ENCODE data around the gene NRF1.

NRF1 gene

DNA sequence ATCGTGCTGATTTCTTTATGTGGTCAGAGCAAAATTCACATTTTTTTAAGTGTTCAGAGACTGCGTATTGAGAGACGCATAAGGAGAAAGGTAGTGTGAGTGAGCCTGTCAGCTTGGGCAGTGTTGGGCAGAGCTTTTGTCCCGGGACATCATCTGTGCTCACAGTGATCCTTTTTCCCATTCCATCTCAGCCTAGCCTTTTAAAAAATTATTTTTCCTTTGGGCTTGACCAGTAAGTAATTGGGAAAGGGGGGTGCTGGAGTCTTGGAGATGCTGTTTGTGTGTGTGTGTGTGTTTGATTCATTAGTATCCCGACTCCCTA is 1.5 kb downstream of the NRF1 start:
- no peak for TF ChIP-seq Cebpa-rat (IDR thresholded peaks at IDR 0.05)
- H3K9me3 ChIP-seq (replicated peaks in 1 of 11): 0 out of 22 replicates have a peak, but pooled peaks cover 0 to 3% (median 0%) of the 10 kb centered on the region in 11 experiments
- no peaks in the 10 kb centered on the region for H3K27me3 ChIP-seq
- peaks cover 13 to 28% (median 20%) of the 10 kb centered on the region in 11 experiments; a peak in 21 of 22 replicates for H3K36me3 ChIP-seq
- H3K27ac ChIP-seq: peak overlapping the region; percentile 95 to 99 (median 98); a peak in 20 of 22 replicates
- peak overlapping the region; percentile 96 to 99 (median 98) for H3K9ac ChIP-seq
- H3K4me3 ChIP-seq: peak overlapping the region; percentile 76 to 90 (median 83)
- peaks cover 50 to 79% (median 66%) of the 10 kb centered on the region in 10 experiments for H3K4me1 ChIP-seq
- H4K20me1 ChIP-seq: peaks cover 28 to 62% (median 48%) of the 10 kb centered on the region in 11 experiments; a peak in 19 of 22 replicates
- H3K4me2 ChIP-seq: peak overlapping the region; percentile 86 to 98 (median 95)

- H3K4me1 ChIP-seq: peaks cover 47 to 64% (median 58%) of the 10 kb centered on the region in 10 experiments
- no peaks in the 10 kb centered on the region for H3K27me3 ChIP-seq
- TF ChIP-seq Cebpa-rat (IDR thresholded peaks at IDR 0.05): peak in 2 of 11 experiments; percentile 41 to 47; a peak in 1 of 22 replicates
- no peak overlapping the region for H3K4me3 ChIP-seq
- H3K36me3 ChIP-seq: peaks cover 0 to 24% (median 4%) of the 10 kb centered on the region in 11 experiments; a peak in 12 of 22 replicates
- H3K27ac ChIP-seq: peak overlapping the region; percentile 18 to 99 (median 51); a peak in 19 of 22 replicates
- H3K9ac ChIP-seq: peak overlapping the region in 8 of 11 experiments; percentile 6 to 59 (median 27); a peak in 11 of 22 replicates
- H4K20me1 ChIP-seq: peaks cover 28 to 80% (median 63%) of the 10 kb centered on the region in 11 experiments; a peak in 19 of 22 replicates
- no peaks in the 10 kb centered on the region for H3K9me3 ChIP-seq (replicated peaks in 1 of 11)
- peak overlapping the region; percentile 86 to 98 (median 95) for H3K4me2 ChIP-seq
These were observed 3.5 kb downstream of the NRF1 start for GRCh38 chr7:129615018-129615417.

GRCh38 chr7:129616530-129616929 is 5.0 kb downstream of the NRF1 start:
- H3K4me3 ChIP-seq: no peak overlapping the region
- peak overlapping the region in 7 of 11 experiments; percentile 7 to 96 (median 93); a peak in 9 of 22 replicates for H3K4me2 ChIP-seq
- H3K27ac ChIP-seq: peak overlapping the region in 7 of 11 experiments; percentile 6 to 99 (median 58); a peak in 7 of 22 replicates
- peaks cover 0 to 22% (median 12%) of the 10 kb centered on the region in 11 experiments; a peak in 10 of 22 replicates for H3K36me3 ChIP-seq
- no peak for TF ChIP-seq Cebpa-rat (IDR thresholded peaks at IDR 0.05)
- no peak overlapping the region for H3K9ac ChIP-seq
- H3K9me3 ChIP-seq (replicated peaks in 1 of 11): no peaks in the 10 kb centered on the region
- H3K4me1 ChIP-seq: peaks cover 38 to 56% (median 49%) of the 10 kb centered on the region in 10 experiments
- H4K20me1 ChIP-seq: peaks cover 28 to 95% (median 76%) of the 10 kb centered on the region in 11 experiments; a peak in 19 of 22 replicates
- no peaks in the 10 kb centered on the region for H3K27me3 ChIP-seq

DNA sequence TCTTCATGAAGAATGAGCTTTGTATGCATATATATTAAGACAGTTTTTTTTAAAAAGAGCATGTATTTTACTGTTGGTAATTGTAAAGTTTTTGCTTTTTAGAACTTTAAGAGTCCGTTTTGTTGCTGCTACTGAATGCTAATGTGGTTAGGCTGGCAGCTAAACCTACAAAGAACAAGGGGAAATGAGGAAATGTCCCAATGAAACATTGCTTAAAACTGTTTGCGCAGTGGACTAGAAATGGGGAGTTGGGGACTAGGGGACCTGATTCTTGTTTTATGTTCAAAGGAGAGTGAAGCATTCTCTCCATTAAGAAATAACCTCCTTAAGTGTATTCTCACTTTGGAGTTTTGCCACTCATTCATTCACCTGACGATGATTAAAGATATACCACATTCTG is 5.7 kb downstream of the NRF1 start:
- Histone ChIP-seq H4K20me1 (peaks cover 28 to 99% (median 80%) of the 10 kb centered on the region in 11 experiments; a peak in 19 of 22 replicates), H3K4me2 (peak overlapping the region in 9 of 11 experiments; percentile 3 to 96 (median 39); a peak in 14 of 22 replicates), H3K4me1 (peaks cover 38 to 56% (median 49%) of the 10 kb centered on the region in 10 experiments), H3K9ac (no peak overlapping the region), H3K36me3 (peaks cover 0 to 22% (median 12%) of the 10 kb centered on the region in 11 experiments; a peak in 10 of 22 replicates), H3K27me3 (no peaks in the 10 kb centered on the region), H3K4me3 (no peak overlapping the region), H3K9me3 (replicated peaks in 1 of 11) (no peaks in the 10 kb centered on the region), H3K27ac (peak overlapping the region in 2 of 11 experiments; percentile 8 to 99; a peak in 1 of 22 replicates)
- TF ChIP-seq Cebpa-rat (IDR thresholded peaks at IDR 0.05): no peak

GRCh38 chr7:129617652-129618051 is 6.1 kb downstream of the NRF1 start:
- peak overlapping the region in 2 of 11 experiments; percentile 8 to 99; a peak in 1 of 22 replicates for H3K27ac ChIP-seq

DNA sequence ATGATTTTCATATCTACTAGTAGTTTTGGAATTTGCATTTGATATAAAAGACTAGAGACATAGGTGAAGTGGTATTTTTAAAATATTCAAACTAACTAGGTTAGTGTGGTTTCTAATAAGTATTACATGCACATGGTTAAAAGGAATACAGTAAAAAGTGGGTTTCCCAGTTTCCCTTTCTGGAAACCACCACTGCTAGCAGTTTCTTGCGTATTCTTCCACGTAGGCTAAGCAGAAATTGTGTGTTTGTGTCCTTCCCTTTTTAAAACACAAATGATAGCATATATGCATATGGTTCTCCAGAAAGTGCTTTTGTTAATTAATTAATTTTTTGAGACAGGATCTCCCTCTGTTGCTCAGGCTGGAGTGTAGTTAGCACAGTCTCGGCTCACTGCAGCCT is 15.4 kb downstream of the NRF1 start:
- peak overlapping the region in 3 of 11 experiments; percentile 56 to 77 (median 73); a peak in 6 of 22 replicates for H3K4me2 ChIP-seq

More at GRCh38 chr7:129617652-129618051, 6.1 kb downstream of the NRF1 start:
- no peaks in the 10 kb centered on the region for H3K27me3 ChIP-seq
- H4K20me1 ChIP-seq: peaks cover 25 to 99% (median 81%) of the 10 kb centered on the region in 11 experiments; a peak in 19 of 22 replicates
- TF ChIP-seq Cebpa-rat (IDR thresholded peaks at IDR 0.05): no peak
- H3K9me3 ChIP-seq (replicated peaks in 1 of 11): no peaks in the 10 kb centered on the region
- no peak overlapping the region for H3K4me3 ChIP-seq
- peaks cover 40 to 56% (median 51%) of the 10 kb centered on the region in 10 experiments for H3K4me1 ChIP-seq
- peak overlapping the region in 9 of 11 experiments; percentile 3 to 96 (median 39); a peak in 13 of 22 replicates for H3K4me2 ChIP-seq
- peaks cover 0 to 22% (median 12%) of the 10 kb centered on the region in 11 experiments; a peak in 10 of 22 replicates for H3K36me3 ChIP-seq
- H3K9ac ChIP-seq: no peak overlapping the region

DNA sequence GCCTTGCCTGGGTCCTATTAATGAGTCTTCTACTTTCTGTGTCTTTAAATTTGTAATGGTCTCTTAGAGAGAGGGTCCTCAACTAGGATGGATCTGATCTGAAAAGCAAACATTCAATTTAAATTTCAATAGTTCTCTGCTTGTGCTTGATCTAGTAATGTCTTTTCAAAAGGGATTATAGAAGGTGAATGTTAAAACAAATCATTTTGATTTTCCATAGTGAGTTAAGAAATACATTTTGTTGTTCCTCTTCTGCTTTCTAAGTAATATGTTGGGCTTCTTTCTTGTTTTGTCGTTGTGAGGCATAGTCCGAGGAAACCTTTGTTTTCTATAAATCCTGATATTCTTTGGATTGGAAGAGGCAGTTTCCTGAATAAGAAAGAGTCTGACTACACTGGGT is 18.8 kb downstream of the NRF1 start:
- peaks cover 28 to 98% (median 75%) of the 10 kb centered on the region in 11 experiments; a peak in 20 of 22 replicates for H4K20me1 ChIP-seq
- H3K27me3 ChIP-seq: no peaks in the 10 kb centered on the region
- no peaks in the 10 kb centered on the region for H3K9me3 ChIP-seq (replicated peaks in 1 of 11)
- peaks cover 0 to 27% (median 0%) of the 10 kb centered on the region in 10 experiments; a peak in 6 of 20 replicates for H3K4me1 ChIP-seq
- no peak overlapping the region for H3K9ac ChIP-seq
- H3K4me3 ChIP-seq: no peak overlapping the region
- H3K4me2 ChIP-seq: no peak overlapping the region
- H3K36me3 ChIP-seq: peaks cover 0 to 14% (median 3%) of the 10 kb centered on the region in 11 experiments; a peak in 5 of 22 replicates
- no peak for TF ChIP-seq Cebpa-rat (IDR thresholded peaks at IDR 0.05)
- H3K27ac ChIP-seq: no peak overlapping the region

More for the DNA sequence above, 15.4 kb downstream of the NRF1 start:
- H3K9me3 ChIP-seq (replicated peaks in 1 of 11): no peaks in the 10 kb centered on the region
- H3K27ac ChIP-seq: no peak overlapping the region; a peak in 1 of 22 replicates
- peaks cover 0 to 30% (median 15%) of the 10 kb centered on the region in 11 experiments; a peak in 18 of 22 replicates for H3K36me3 ChIP-seq
- H3K27me3 ChIP-seq: no peaks in the 10 kb centered on the region
- H3K4me1 ChIP-seq: peaks cover 0 to 27% (median 9%) of the 10 kb centered on the region in 10 experiments; a peak in 10 of 20 replicates
- H3K9ac ChIP-seq: no peak overlapping the region
- no peak for TF ChIP-seq Cebpa-rat (IDR thresholded peaks at IDR 0.05)
- H4K20me1 ChIP-seq: peaks cover 29 to 100% (median 76%) of the 10 kb centered on the region in 11 experiments; a peak in 20 of 22 replicates
- no peak overlapping the region for H3K4me3 ChIP-seq

DNA sequence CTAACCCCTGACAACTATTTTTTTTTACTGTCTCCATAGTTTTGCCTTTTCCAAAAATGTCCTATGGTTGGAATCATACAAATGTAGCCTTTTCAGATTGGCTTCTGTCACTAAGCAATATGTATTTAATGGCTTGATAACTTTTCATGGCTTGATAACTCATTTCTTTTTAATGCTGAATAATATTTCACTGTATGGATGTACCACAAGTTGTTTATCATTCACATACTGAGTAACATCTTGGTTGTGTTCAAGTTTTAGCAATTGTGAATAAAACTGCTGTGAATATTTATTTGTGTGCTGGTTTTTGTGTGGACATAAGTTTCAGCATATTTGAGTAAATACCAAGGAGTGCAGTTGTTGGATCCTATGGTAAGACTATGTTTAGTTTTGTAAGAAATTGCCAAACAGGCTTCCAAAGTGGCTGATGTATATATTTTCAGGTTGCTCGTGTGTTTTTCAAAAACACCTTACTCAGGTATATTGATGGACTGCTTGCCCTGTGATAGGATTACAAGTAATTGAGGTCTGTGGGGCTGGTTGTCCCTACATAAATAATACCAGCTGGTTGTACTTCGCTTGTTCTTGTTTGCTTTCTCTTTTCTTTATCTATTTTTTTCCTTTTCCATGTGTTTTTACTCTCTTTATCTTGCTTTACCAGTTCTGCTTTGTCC is 23.0 kb downstream of the NRF1 start:
- Histone ChIP-seq H3K4me3 (no peak overlapping the region), H3K4me2 (no peak overlapping the region), H3K9ac (no peak overlapping the region), H3K9me3 (replicated peaks in 1 of 11) (no peaks in the 10 kb centered on the region), H3K4me1 (0 out of 20 replicates have a peak, but pooled peaks cover 0 to 6% (median under 1%) of the 10 kb centered on the region in 10 experiments), H4K20me1 (peaks cover 7 to 97% (median 66%) of the 10 kb centered on the region in 11 experiments; a peak in 20 of 22 replicates), H3K27me3 (no peaks in the 10 kb centered on the region), H3K27ac (no peak overlapping the region), H3K36me3 (peaks cover 0 to 18% (median 0%) of the 10 kb centered on the region in 11 experiments; a peak in 5 of 22 replicates)
- no peak for TF ChIP-seq Cebpa-rat (IDR thresholded peaks at IDR 0.05)

Measured in BLaER1 treated with 17β-estradiol and CSF1 and Interleukin-3, amounts not matched to agents 10 nM and 100 nM (cell line).